ENCODE data around the gene NDUFB10. TPM values are rescaled to one million over a fixed set of nuclear protein-coding genes. Genes with fewer than 3 reads are reported as not detected.

Gene NDUFB10
- polyA plus RNA-seq, 1 of the 3 experiments (the other 2 are of a cell fraction), result 468 TPM

GRCh38 chr16:1998360-1998835 lies 39.1 kb downstream of the NDUFB10 start (continued):
- no peak for TF ChIP-seq EZH2phosphoT487 (IDR thresholded peaks at IDR 0.05; ENCODE audit: borderline replicate concordance, low read depth)

- Histone ChIP-seq H3K27ac (ENCODE audit: low read depth in 2 of 2, low read length in 1 of 2) (no peak overlapping the region), H3K4me1 (ENCODE audit: control insufficient read depth in 1 of 2, insufficient read depth in 2 of 2, low read depth in 1 of 2, low read length in 1 of 2) (peaks cover 2 to 7% of the 10 kb centered on the region in 2 experiments; a peak in 1 of 4 replicates), H3K4me2 (no peak overlapping the region), H2AFZ (ENCODE audit: low read depth) (no peak overlapping the region), H3K36me3 (replicated peaks in 1 of 2; ENCODE audit: control insufficient read depth in 1 of 2, insufficient read depth in 2 of 2, low read length in 1 of 2) (peaks cover 8 to 58% of the 10 kb centered on the region in 2 experiments), H3K27me3 (ENCODE audit: insufficient read depth) (no peaks in the 10 kb centered on the region), H3F3A (replicated peaks; ENCODE audit: insufficient read depth) (peaks cover 19% of the 10 kb centered on the region), H3K79me2 (ENCODE audit: insufficient read depth) (peaks cover 22% of the 10 kb centered on the region; the same call in 1 of the 2 replicates), H3K4me3 (ENCODE audit: low read depth in 2 of 2, low read length in 1 of 2) (no peak overlapping the region), H4K20me1 (ENCODE audit: insufficient read depth) (peaks cover 23% of the 10 kb centered on the region), H3K9me3 (no peaks in the 10 kb centered on the region), H3K9ac (no peak overlapping the region), H3K9me2 (no peaks in the 10 kb centered on the region)
- no peak for DNase-seq
- ChIA-PET CTCF (interaction anchor here (1.0 to 1.5 kb wide), 3 partner anchors 9 to 141 kb away, joined by 3 to 4 read pairs (median 4); partner anchors contain the start of gene SYNGR3), POLR2A (interaction anchor here (1.2 kb wide), 1 partner anchor 9 kb away, joined by 3 read pairs; no protein-coding TSS in a partner anchor)
- WGBS (ENCODE audit: low lambda C conversion rate), result 87% methylated on average over 9 of the region's 39 CpGs
- no peak for TF ChIP-seq MXI1 (IDR thresholded peaks at IDR 0.05; ENCODE audit: low read depth, low read length)
Observed at GRCh38 chr16:1998852-1999801, 39.8 kb downstream of the NDUFB10 start.

GRCh38 chr16:1999866-2000514 lies 40.7 kb downstream of the NDUFB10 start:
- Histone ChIP-seq H4K20me1 (ENCODE audit: insufficient read depth) (peaks cover 31% of the 10 kb centered on the region), H3K4me3 (ENCODE audit: low read depth in 2 of 2, low read length in 1 of 2) (no peak overlapping the region), H3K9me2 (no peaks in the 10 kb centered on the region), H3F3A (replicated peaks; ENCODE audit: insufficient read depth) (peaks cover 19% of the 10 kb centered on the region), H2AFZ (ENCODE audit: low read depth) (no peak overlapping the region), H3K4me1 (ENCODE audit: control insufficient read depth in 1 of 2, insufficient read depth in 2 of 2, low read depth in 1 of 2, low read length in 1 of 2) (peaks cover 6 to 16% of the 10 kb centered on the region in 2 experiments; a peak in 2 of 4 replicates), H3K79me2 (ENCODE audit: insufficient read depth) (peaks cover 31% of the 10 kb centered on the region; the same call in 1 of the 2 replicates), H3K9ac (no peak overlapping the region), H3K4me2 (no peak overlapping the region), H3K9me3 (no peaks in the 10 kb centered on the region), H3K27ac (ENCODE audit: low read depth in 2 of 2, low read length in 1 of 2) (no peak overlapping the region), H3K27me3 (ENCODE audit: insufficient read depth) (no peaks in the 10 kb centered on the region), H3K36me3 (replicated peaks in 1 of 2; ENCODE audit: control insufficient read depth in 1 of 2, insufficient read depth in 2 of 2, low read length in 1 of 2) (peaks cover 8 to 58% of the 10 kb centered on the region in 2 experiments)
- no peak for DNase-seq
- ChIA-PET POLR2A (no interaction called here), CTCF (interaction anchor here (1.0 to 1.5 kb wide), 4 partner anchors 10 to 141 kb away, joined by 3 to 4 read pairs (median 4); partner anchors contain the start of gene SYNGR3)
- WGBS (ENCODE audit: low lambda C conversion rate), result 93% methylated on average over 21 of the region's 28 CpGs
- TF ChIP-seq CTCF (IDR thresholded peaks at IDR 0.05) (no peak), FOXM1 (IDR thresholded peaks at IDR 0.05; ENCODE audit: low read depth) (no peak), USF2 (IDR thresholded peaks at IDR 0.05; ENCODE audit: borderline replicate concordance, low read depth, low read length) (no peak), GABPA (IDR thresholded peaks at IDR 0.05; ENCODE audit: low read depth) (no peak), REST (IDR thresholded peaks at IDR 0.05; ENCODE audit: low read depth, low read length) (no peak)
